Measurements from ENCODE around the gene FAM228B. TPM values are rescaled to one million over a fixed set of nuclear protein-coding genes. Genes with fewer than 3 reads are reported as not detected.
"Not testable (repeated sequence)": the region's sequence is repeated elsewhere in the genome, so short reads cannot be mapped to it uniquely, and the experiment has no call there.

Gene FAM228B
- total RNA-seq, 3 donors from 2014 or later = 2.4 to 3.1 (median 2.9) TPM

DNA sequence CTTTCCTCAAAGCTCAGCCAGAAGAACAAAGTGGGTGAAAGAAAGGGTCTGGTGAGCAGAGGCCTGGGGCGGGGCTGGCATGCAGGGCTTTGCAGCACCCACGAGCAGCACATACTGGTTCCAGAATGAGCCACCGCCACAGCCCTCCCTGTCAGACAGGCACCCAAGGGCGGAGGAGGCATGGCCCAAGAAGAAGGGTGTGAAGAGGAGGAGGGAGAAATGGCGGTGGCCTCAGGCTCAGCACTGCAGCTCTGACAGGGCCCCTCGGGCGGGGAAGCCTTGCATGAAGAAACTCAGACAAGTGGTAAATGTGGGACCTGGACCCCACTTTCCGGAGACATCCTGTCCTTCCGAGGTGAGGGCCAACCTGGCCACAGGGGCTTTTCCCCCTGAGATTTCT lies 67.2 kb downstream of the FAM228B start:
- no peaks in the 10 kb centered on the region for H3K4me1 Mint-ChIP-seq (ENCODE audit: low read depth)
- peaks cover 10% of the 10 kb centered on the region for H3K9me3 Mint-ChIP-seq
- peaks cover 2% of the 10 kb centered on the region for H3K27me3 Mint-ChIP-seq (ENCODE audit: low read depth)

DNA sequence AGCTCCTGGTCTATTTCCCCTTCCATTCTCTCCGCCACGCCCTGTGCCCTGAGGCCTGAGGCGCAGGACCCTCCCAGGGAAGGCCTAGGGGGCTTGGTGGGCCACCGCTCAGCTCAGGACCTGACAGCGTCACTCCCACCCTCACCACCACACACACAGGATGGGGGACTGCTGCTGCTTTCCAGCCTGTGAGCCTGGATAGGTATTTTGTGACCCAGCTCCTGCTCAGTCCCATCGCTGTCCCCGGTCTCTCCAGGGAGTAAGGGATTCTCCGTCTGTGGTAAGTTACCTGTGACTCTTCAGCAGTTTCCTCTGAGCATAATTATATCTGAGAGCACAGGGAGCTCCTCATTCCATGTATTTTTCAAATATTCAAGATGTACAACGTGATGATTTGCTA lies 67.9 kb downstream of the FAM228B start:
- DNase-seq (no peak), ATAC-seq (no peak)
- Mint-ChIP-seq H3K4me3 (no peak overlapping the region), H3K4me1 (ENCODE audit: low read depth) (no peaks in the 10 kb centered on the region), H3K9me3 (peaks cover 10% of the 10 kb centered on the region), H3K27me3 (ENCODE audit: low read depth) (peaks cover 2% of the 10 kb centered on the region), H3K36me3 (ENCODE audit: insufficient read depth) (peaks cover 2% of the 10 kb centered on the region)

More for the DNA sequence above, 67.2 kb downstream of the FAM228B start:
- Mint-ChIP-seq H3K36me3 (ENCODE audit: insufficient read depth) (peaks cover 2% of the 10 kb centered on the region), H3K4me3 (no peak overlapping the region)
- no peak for ATAC-seq
- no peak for DNase-seq

DNA sequence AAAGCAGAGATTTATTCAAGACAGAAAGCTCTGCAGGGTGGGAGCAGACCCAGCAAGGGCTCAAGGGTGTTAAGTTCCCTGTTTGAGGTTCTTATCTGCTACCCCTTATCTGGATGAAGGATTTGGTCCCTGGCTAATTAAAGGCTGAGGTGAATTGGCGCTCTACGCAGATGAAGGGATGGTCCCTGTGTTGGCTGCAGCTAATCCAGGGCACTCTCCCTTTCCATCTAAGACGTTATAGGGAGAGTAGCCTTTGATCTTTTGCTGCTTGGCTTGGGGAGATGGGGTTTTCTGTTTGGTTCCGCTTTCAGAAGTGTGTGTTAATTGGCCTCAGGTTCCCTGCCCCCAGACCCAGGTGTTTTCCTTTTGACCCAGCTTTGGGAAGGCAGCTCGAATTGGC lies 68.6 kb downstream of the FAM228B start:
- no peak for DNase-seq

DNA sequence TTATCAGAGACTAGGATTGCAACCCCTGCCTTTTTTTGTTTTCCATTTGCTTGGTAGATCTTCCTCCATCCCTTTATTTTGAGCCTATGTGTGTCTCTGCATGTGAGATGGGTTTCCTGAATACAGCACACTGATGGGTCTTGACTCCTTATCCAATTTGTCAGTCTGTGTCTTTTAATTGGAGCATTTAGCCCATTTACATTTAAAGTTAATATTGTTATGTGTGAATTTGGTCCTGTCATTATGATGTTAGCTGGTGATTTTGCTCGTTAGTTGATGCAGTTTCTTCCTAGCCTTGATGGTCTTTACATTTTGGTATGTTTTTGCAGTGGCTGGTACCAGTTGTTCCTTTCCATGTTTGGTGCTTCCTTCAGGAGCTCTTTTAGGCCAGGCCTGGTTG lies 73.9 kb downstream of the FAM228B start:
- not testable (repeated sequence) for ATAC-seq; H3K4me3 Mint-ChIP-seq; H3K9me3 Mint-ChIP-seq; DNase-seq; H3K36me3 Mint-ChIP-seq (ENCODE audit: insufficient read depth); H3K27me3 Mint-ChIP-seq (ENCODE audit: low read depth); H3K4me1 Mint-ChIP-seq (ENCODE audit: low read depth)

More for the DNA sequence above, 68.6 kb downstream of the FAM228B start:
- Mint-ChIP-seq H3K4me1 (ENCODE audit: low read depth) (no peaks in the 10 kb centered on the region), H3K9me3 (peaks cover 15% of the 10 kb centered on the region), H3K4me3 (no peak overlapping the region), H3K27me3 (ENCODE audit: low read depth) (peaks cover 2% of the 10 kb centered on the region), H3K36me3 (ENCODE audit: insufficient read depth) (peaks cover 2% of the 10 kb centered on the region)
- no peak for ATAC-seq

DNA sequence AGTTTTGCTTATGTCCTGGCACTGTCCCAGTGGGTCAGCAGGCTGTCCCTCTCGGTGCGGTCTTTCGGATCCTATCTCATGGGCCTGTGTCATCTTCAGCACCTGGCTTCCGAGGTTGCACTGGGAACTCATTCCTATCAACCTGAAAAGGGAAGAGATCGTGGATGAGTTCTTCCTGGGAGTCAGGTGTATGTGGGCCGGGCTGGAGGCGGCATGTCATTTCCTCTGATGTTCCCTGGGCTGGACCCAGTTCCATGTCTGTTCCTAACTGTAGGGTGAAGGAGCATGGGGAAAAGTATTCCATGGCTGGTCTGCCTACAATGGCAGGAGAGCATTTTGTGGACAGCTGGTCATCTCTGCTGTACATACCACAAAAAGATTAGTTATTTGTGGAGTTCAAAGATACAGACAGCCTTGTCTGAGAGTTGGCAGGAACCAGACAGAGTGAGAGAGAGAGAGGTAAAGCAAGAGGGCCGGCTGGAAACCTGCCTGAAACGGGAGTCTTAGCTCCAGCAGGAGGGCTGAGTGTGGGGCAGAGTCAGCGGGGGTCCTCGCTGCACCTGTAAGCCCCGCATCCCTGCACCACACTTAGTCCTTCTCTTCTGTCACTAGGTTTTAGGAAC lies 76.8 kb downstream of the FAM228B start:
- no peaks in the 10 kb centered on the region for H3K27me3 Mint-ChIP-seq (ENCODE audit: low read depth)
- H3K9me3 Mint-ChIP-seq = peaks cover 7% of the 10 kb centered on the region
- DNase-seq (no peak), ATAC-seq (no peak)
- no peak overlapping the region for H3K4me3 Mint-ChIP-seq
- H3K4me1 Mint-ChIP-seq (ENCODE audit: low read depth) = no peaks in the 10 kb centered on the region
- peaks cover 24% of the 10 kb centered on the region for H3K36me3 Mint-ChIP-seq (ENCODE audit: insufficient read depth)

DNA sequence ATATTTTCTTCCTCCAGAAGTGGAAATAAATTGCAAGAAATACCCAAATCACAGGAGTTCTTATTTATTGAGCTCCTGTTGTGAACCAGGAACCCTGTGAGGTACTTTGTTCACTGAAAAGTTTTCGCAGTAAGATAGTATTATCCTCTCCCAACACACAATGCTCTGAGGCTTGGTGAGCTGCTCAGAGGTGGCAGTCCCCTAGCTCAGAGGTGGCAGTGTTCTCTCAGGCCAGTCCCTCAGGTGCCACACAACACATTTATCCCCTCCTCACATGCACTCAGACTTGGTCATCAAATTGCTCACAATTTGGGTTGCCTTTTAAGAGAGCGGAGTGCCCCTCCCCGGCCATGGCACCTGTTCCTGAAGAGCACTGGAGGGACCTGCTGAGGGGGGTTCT lies 77.5 kb downstream of the FAM228B start:
- no peaks in the 10 kb centered on the region for H3K4me1 Mint-ChIP-seq (ENCODE audit: low read depth)
- no peak for DNase-seq
- no peak for ATAC-seq
- H3K9me3 Mint-ChIP-seq = peaks cover 7% of the 10 kb centered on the region
- no peaks in the 10 kb centered on the region for H3K27me3 Mint-ChIP-seq (ENCODE audit: low read depth)
- no peak overlapping the region for H3K4me3 Mint-ChIP-seq
- peaks cover 30% of the 10 kb centered on the region for H3K36me3 Mint-ChIP-seq (ENCODE audit: insufficient read depth)

DNA sequence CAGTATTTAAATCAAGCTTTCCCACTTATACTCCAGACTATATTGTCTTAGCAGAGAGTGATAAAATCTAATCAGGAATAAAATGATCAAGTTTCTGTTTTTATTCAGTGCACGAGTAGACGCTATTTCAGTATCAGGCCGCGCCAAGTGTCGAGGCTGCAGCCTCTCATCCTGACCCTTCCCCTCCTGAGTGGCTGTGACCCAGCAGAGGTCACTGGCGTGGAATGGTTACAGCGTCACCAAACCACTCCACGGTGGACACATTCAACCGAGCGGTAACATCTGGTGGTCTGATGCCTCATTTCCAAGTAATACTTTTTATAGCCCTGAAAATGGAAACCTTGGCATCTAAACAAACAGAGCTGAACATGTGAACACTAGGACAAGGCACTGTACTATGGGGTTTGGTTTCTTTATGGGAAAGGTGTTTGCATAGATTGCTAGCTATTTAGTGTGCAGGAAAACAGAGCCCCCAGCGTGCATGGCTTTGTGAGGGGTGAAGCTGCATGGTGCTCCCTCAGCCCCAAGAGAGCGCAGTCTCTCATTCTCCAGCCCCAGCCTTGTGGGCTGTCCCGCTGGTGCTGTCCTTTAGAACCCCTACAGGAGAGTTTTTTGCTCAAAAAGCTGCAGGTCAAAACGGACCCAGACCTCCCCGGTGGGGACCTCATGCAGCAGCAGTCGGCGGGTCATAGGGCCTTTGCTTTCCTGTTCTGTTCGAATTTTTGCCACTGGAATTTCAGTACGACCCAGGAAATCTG lies 79.9 kb downstream of the FAM228B start:
- no peaks in the 10 kb centered on the region for H3K4me1 Mint-ChIP-seq (ENCODE audit: low read depth)
- DNase-seq = no peak
- H3K27me3 Mint-ChIP-seq (ENCODE audit: low read depth) = no peaks in the 10 kb centered on the region
- peaks cover 50% of the 10 kb centered on the region for H3K36me3 Mint-ChIP-seq (ENCODE audit: insufficient read depth)
- ATAC-seq = no peak
- no peak overlapping the region for H3K4me3 Mint-ChIP-seq
- no peaks in the 10 kb centered on the region for H3K9me3 Mint-ChIP-seq

DNA sequence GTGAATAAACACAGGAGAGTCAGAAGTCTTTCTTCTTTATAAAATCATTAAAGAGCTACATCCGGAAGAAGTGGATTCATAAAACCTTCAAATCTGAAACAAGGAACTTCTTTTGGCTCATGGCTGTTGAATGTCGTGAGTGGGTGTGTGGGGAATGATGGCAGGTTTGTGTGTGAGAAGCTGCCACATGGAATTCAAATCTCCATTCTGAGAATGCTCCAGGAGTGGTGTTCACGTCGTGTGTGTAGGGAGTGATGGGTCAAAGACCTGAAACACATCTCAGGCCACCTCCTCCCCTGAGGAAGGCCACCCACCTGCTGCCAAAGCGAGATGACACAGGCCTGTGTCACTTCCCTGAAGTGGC lies 80.5 kb downstream of the FAM228B start:
- Mint-ChIP-seq H3K9me3 (no peaks in the 10 kb centered on the region), H3K4me1 (ENCODE audit: low read depth) (no peaks in the 10 kb centered on the region), H3K36me3 (ENCODE audit: insufficient read depth) (peaks cover 55% of the 10 kb centered on the region), H3K27me3 (ENCODE audit: low read depth) (no peaks in the 10 kb centered on the region), H3K4me3 (no peak overlapping the region)
- DNase-seq (no peak), ATAC-seq (no peak)

DNA sequence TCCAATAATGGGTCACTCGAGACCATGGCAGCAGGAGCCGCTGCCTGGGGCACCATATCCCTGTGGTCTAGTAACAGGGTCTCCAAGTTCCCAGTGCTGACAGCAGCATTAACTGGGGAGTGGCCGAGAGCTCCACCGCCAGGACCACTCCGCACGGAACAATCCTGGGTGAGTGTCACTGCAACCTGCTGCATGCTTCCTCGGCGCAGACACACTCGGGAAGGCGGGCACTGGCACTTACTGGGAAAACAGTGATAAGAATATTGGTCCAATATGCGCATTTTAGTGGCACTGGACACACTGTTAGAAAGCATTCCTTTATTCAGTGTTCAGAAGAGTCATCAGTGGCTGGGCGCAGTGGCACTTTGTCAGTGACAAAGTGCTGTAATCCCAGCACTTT lies 81.2 kb downstream of the FAM228B start:
- no peaks in the 10 kb centered on the region for H3K27me3 Mint-ChIP-seq (ENCODE audit: low read depth)
- DNase-seq (no peak), ATAC-seq (no peak)
- H3K36me3 Mint-ChIP-seq (ENCODE audit: insufficient read depth) = peaks cover 59% of the 10 kb centered on the region
- no peaks in the 10 kb centered on the region for H3K9me3 Mint-ChIP-seq
- no peak overlapping the region for H3K4me3 Mint-ChIP-seq
- no peaks in the 10 kb centered on the region for H3K4me1 Mint-ChIP-seq (ENCODE audit: low read depth)

DNA sequence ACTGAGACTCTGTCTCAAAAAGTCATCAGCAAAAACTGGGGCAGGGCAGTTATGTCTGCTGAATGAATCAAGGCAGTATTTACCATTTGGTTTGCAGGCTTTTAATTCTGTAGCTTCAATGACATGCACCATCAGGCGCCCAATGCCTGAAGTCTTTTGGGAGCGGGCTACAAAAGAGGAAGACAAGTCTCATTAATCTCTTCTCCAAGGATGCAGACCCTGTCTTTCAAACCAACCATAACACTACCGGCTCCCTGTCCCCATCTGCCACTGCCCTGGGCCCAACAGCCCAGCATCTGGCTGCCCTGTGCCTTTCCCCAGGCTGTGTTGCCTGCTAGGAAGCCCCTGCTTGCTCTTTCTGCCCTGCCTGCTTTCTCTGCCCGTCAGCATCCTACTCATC lies 81.9 kb downstream of the FAM228B start:
- no peak for ATAC-seq
- Mint-ChIP-seq H3K4me1 (ENCODE audit: low read depth) (no peaks in the 10 kb centered on the region), H3K27me3 (ENCODE audit: low read depth) (no peaks in the 10 kb centered on the region), H3K9me3 (no peaks in the 10 kb centered on the region), H3K36me3 (ENCODE audit: insufficient read depth) (peaks cover 62% of the 10 kb centered on the region), H3K4me3 (no peak overlapping the region)
- DNase-seq = no peak

DNA sequence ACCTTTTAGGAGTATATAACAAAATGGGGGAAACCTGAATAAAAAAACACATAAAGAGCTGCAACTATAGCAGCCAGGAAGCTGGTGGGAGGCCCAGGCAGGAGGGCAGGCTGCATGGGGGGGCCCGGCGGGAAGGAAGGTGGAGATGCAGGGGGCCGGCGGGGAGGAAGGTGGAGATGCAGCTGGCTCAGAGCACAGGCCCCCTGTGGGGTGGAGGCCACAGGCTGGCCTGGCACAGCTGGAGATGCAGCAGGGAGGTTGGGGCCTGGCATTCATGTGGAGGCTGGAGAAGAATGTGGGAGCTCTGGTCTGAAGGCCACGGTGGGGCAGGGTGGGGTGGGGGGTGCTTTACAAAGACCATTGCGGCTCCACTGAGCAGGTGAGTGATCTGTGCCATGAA lies 83.0 kb downstream of the FAM228B start:
- Mint-ChIP-seq H3K4me3 (no peak overlapping the region), H3K36me3 (ENCODE audit: insufficient read depth) (peaks cover 68% of the 10 kb centered on the region), H3K4me1 (ENCODE audit: low read depth) (no peaks in the 10 kb centered on the region), H3K9me3 (no peaks in the 10 kb centered on the region), H3K27me3 (ENCODE audit: low read depth) (no peaks in the 10 kb centered on the region)
- DNase-seq = no peak
- no peak for ATAC-seq

DNA sequence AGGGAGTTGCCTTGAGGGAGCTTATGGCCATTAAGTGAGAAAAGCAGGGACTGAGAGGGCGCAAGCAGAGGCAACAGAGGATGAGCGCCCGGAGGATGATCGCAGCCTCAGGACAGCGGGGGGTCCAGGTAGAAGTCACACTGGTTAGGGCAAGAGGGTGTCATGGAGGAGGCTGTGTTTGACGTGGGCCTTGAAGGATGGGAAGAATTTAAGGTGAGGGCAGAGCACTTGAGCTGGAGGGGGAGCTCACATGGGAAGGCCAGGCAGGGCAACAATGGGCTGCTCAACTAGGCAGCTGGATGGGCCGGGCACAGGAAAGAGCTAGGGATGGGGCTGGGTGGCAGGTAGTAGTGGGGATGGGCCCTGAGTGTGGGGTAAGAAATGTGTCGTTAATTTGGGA lies 83.4 kb downstream of the FAM228B start:
- H3K27me3 Mint-ChIP-seq (ENCODE audit: low read depth) = no peaks in the 10 kb centered on the region

DNA sequence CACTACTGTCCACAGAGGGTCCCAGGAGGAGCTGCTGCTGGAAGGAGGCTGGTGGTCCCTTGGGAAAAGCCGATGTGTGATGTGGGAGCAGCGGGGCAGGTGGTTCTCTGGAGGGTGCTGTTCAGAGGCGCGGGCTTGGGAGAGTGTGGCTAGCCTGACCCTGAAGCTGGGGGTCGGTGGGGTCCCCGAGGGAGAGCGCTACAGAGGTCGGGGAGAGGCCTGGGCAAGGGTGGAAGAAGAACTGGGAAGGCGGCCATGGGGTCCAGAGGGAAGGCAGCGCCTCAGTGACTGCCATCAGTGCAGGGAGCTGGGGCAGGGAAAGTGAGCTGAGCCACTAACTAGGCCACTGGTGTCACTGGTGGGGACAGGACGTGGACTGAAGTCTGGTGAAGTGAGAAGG lies 84.1 kb downstream of the FAM228B start:
- Mint-ChIP-seq H3K4me3 (no peak overlapping the region), H3K9me3 (no peaks in the 10 kb centered on the region), H3K36me3 (ENCODE audit: insufficient read depth) (peaks cover 75% of the 10 kb centered on the region), H3K4me1 (ENCODE audit: low read depth) (no peaks in the 10 kb centered on the region), H3K27me3 (ENCODE audit: low read depth) (no peaks in the 10 kb centered on the region)
- no peak for ATAC-seq
- no peak for DNase-seq

More for the DNA sequence above, 83.4 kb downstream of the FAM228B start:
- H3K36me3 Mint-ChIP-seq (ENCODE audit: insufficient read depth) = peaks cover 72% of the 10 kb centered on the region
- no peak overlapping the region for H3K4me3 Mint-ChIP-seq
- no peak for DNase-seq
- no peaks in the 10 kb centered on the region for H3K9me3 Mint-ChIP-seq
- no peak for ATAC-seq
- H3K4me1 Mint-ChIP-seq (ENCODE audit: low read depth) = no peaks in the 10 kb centered on the region

DNA sequence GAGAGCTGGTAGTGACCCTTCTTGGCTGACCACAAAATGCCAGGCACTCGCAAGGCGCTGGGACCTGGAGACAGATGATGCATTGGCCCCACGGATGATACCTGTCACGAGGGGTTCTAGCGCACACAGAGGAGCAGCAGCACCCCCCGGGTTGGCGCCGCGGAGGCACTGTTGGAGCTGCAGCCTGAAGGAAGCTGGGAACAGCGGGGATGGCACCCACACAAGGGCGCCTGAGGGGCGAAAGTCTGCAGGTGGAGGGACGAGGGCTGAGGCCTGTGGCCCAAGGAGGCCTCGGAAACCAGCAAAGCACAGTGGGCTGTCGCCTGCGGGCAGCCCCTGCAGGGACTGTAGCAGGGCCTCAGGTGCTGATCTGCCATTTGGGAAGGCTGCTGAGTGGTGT lies 85.2 kb downstream of the FAM228B start:
- peaks cover 77% of the 10 kb centered on the region for H3K36me3 Mint-ChIP-seq (ENCODE audit: insufficient read depth)
- H3K4me1 Mint-ChIP-seq (ENCODE audit: low read depth) = no peaks in the 10 kb centered on the region
- no peak overlapping the region for H3K4me3 Mint-ChIP-seq
- H3K9me3 Mint-ChIP-seq = no peaks in the 10 kb centered on the region
- DNase-seq (no peak), ATAC-seq (no peak)
- H3K27me3 Mint-ChIP-seq (ENCODE audit: low read depth) = no peaks in the 10 kb centered on the region

DNA sequence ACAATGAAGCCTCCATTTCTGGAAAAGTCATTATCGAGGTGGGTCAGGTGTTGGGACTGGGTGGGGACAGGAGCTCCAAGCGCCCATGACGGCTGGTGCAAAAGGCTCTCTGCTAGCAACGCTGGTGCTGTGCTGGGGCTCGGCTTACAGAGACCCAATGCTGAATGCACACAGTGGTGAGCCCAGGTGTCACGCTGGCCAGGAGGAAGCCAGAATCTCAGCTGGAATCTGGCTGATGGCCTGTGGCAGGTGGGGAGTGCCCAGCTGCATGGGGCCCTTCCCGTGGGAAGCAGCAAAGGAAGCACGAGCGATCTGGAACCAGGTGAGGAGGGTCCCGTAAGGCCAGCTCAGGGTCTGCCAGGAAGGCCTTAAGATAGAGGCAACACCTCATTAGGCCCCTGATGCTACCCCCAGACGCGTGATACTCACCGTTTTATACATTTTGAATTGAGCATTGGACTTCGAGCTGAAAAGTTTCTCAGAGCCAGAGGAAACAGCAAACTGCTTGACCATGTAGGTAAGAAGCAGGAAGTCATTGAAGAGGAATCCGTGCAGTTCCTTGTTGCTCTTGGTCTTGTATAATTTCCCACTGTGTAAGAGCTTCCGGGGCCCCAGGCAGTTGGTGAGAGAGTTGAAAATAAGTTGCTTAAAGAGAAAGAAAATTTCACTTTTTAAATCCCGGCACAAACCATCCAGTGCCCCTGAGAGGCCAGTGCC lies 86.3 kb downstream of the FAM228B start:
- Mint-ChIP-seq H3K9me3 (no peaks in the 10 kb centered on the region), H3K36me3 (ENCODE audit: insufficient read depth) (peaks cover 71% of the 10 kb centered on the region), H3K4me3 (no peak overlapping the region), H3K4me1 (ENCODE audit: low read depth) (no peaks in the 10 kb centered on the region), H3K27me3 (ENCODE audit: low read depth) (no peaks in the 10 kb centered on the region)
- DNase-seq = no peak
- ATAC-seq = no peak
